Prostate gland (tissue), 2 donors: ENCODE measurements around the gene DNAJC17.

Experiments
- POLR2A ChIP-seq: fragments of 450-650 bp; IDR thresholded peaks from one replicate; pipeline ENCODE4 v1.6.1; 2016; ENCODE audit warnings: antibody characterized with exemption, mild to moderate bottlenecking
- POLR2AphosphoS5 ChIP-seq: sonication (generic); formaldehyde crosslinking; IDR thresholded peaks from one replicate; pipeline ENCODE4 v1.6.1; 2017; ENCODE audit warnings: antibody characterized with exemption
- TF ChIP-seq, protein P1 (sequence below), 4 experiments: fragments of 200-600 bp in 2 of 4; fragments of 450-650 bp in 2 of 4; sonication (generic) in 2 of 4; IDR thresholded peaks; 1 replicate in 3 of 4; 2 replicates in 1 of 4; pipeline ENCODE4 v1.5.1; 2016 to 2019; ENCODE audit warnings: antibody characterized with exemption in 4 of 4, mild to moderate bottlenecking in 2 of 4, moderate library complexity in 2 of 4

DNA sequence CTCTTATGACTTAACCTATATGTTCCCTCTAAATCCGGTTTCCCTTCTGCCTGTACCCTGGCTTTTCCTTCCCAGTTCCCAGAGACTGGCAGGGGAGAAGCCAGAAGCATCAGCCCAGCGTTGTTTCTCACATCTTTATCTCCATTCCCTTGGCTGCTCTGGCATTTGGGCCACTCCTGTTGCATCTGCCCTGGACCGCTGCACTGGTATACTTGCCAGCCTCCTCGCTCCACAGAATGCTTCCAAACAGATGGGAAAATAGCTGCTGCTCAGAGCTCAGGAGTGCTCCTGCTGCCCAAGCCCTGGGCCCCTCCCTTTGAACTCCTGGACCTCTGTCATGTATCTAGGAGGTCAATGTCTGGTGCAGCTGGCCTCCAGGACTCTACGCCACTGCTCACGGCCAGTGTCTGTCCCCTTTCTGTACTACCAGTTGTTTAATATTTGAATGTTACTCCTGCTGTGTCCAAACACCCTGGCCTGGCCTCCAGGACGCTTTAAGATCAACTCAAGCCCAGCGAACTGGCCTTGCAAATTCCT is 43.4 kb upstream of the DNAJC17 start:
- TF ChIP-seq POLR2A (no peak), POLR2AphosphoS5 (no peak)
- TF ChIP-seq, protein P1, sequence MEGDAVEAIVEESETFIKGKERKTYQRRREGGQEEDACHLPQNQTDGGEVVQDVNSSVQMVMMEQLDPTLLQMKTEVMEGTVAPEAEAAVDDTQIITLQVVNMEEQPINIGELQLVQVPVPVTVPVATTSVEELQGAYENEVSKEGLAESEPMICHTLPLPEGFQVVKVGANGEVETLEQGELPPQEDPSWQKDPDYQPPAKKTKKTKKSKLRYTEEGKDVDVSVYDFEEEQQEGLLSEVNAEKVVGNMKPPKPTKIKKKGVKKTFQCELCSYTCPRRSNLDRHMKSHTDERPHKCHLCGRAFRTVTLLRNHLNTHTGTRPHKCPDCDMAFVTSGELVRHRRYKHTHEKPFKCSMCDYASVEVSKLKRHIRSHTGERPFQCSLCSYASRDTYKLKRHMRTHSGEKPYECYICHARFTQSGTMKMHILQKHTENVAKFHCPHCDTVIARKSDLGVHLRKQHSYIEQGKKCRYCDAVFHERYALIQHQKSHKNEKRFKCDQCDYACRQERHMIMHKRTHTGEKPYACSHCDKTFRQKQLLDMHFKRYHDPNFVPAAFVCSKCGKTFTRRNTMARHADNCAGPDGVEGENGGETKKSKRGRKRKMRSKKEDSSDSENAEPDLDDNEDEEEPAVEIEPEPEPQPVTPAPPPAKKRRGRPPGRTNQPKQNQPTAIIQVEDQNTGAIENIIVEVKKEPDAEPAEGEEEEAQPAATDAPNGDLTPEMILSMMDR (IDR thresholded peaks at IDR 0.05) = no peak
